SK-N-SH (cell line): ENCODE measurements around the gene GGA3. TPM values are rescaled to one million over a fixed set of nuclear protein-coding genes. Genes with fewer than 3 reads are reported as not detected.

Source experiments
- CTCF ChIA-PET: fragments of 300-600, 350-600 bp; formaldehyde crosslinking; extraction: SDS; loops from one replicate; lab custom pipeline; 2021; lab: Yijun Ruan, JAX
- POLR2A ChIA-PET: fragments of 350-600 bp; sonication (Branson Sonifier 250); formaldehyde crosslinking; extraction: SDS; loops from one replicate; lab custom pipeline; 2020; ENCODE audit warnings: antibody characterized with exemption, inconsistent platforms; lab: Yijun Ruan, JAX
- DNase-seq: peaks from one replicate; pipeline ENCODE4 v3.0.0; 2012
- H2AFZ ChIP-seq: fragments of 200-600 bp; sonication (generic); 2 replicates; pipeline ENCODE4 v1.8.1; 2016; ENCODE audit warnings: antibody characterized with exemption, mild to moderate bottlenecking, low read depth
- H3F3A ChIP-seq: fragments of 200-600 bp; sonication (generic); replicated peaks from 2 replicates; pipeline ENCODE3; 2016; ENCODE audit warnings: antibody characterized with exemption, mild to moderate bottlenecking; ENCODE audit not compliant: insufficient read depth
- H3K27ac ChIP-seq, 2 experiments: fragments of 200-500 bp in 1 of 2; fragments of 200-600 bp in 1 of 2; sonication (Bioruptor generic) in 1 of 2; sonication (generic), shearing (Covaris generic) in 1 of 2; 2 replicates each; pipeline versions ENCODE4 v1.5.1 to v1.6.1; 2014 to 2016; ENCODE audit warnings: low read depth in 2 of 2, inconsistent platforms in 1 of 2, low read length in 1 of 2, mild to moderate bottlenecking in 1 of 2, mixed read lengths in 1 of 2
- H3K27me3 ChIP-seq: fragments of 200-600 bp; sonication (generic), shearing (Covaris generic); 2 replicates; pipeline ENCODE4 v1.6.1; 2016; ENCODE audit warnings: mixed run types; ENCODE audit not compliant: insufficient read depth
- H3K36me3 ChIP-seq, 2 experiments: fragments of 200-500 bp in 1 of 2; fragments of 200-600 bp in 1 of 2; sonication (Bioruptor generic) in 1 of 2; sonication (generic) in 1 of 2; replicated peaks in 1 of 2; 2 replicates each; pipeline versions ENCODE3 to v1.5.1; 2014 to 2016; ENCODE audit warnings: low read length in 1 of 2, mild to moderate bottlenecking in 1 of 2; ENCODE audit not compliant: insufficient read depth in 2 of 2, control insufficient read depth in 1 of 2
- H3K4me1 ChIP-seq, 2 experiments: fragments of 200-500 bp in 1 of 2; fragments of 200-600 bp in 1 of 2; sonication (Bioruptor generic) in 1 of 2; sonication (generic), shearing (Covaris generic) in 1 of 2; 2 replicates each; pipeline versions ENCODE4 v1.5.1 to v1.6.1; 2014 to 2016; ENCODE audit warnings: low read depth in 1 of 2, low read length in 1 of 2, mixed run types in 1 of 2; ENCODE audit not compliant: insufficient read depth in 2 of 2, control insufficient read depth in 1 of 2
- H3K4me2 ChIP-seq: fragments of 200-600 bp; sonication (generic), shearing (Covaris generic); 2 replicates; pipeline ENCODE4 v1.6.1; 2017; ENCODE audit warnings: mixed run types
- H3K4me3 ChIP-seq, 2 experiments: fragments of 200-500 bp in 1 of 2; fragments of 200-600 bp in 1 of 2; sonication (Bioruptor generic) in 1 of 2; sonication (generic), shearing (Covaris generic) in 1 of 2; 2 replicates each; pipeline versions ENCODE4 v1.5.1 to v1.8.1; 2014 to 2016; ENCODE audit warnings: low read depth in 2 of 2, inconsistent platforms in 1 of 2, low read length in 1 of 2, mild to moderate bottlenecking in 1 of 2, mixed read lengths in 1 of 2, moderate library complexity in 1 of 2
- H3K79me2 ChIP-seq: fragments of 200-600 bp; sonication (generic); 2 replicates; pipeline ENCODE4 v1.8.1; 2017; ENCODE audit warnings: mild to moderate bottlenecking; ENCODE audit not compliant: insufficient read depth
- H3K9ac ChIP-seq: fragments of 200-600 bp; sonication (generic); 2 replicates; pipeline ENCODE4 v1.6.1; 2017; ENCODE audit warnings: mixed run types
- H3K9me2 ChIP-seq: fragments of 200-600 bp; sonication (generic); 2 replicates; pipeline ENCODE4 v1.6.1; 2017; ENCODE audit warnings: mixed run types
- H3K9me3 ChIP-seq: fragments of 200-600 bp; sonication (generic); 2 replicates; pipeline ENCODE4 v1.6.1; 2017; ENCODE audit warnings: mixed run types, mild to moderate bottlenecking, moderate library complexity
- H4K20me1 ChIP-seq: fragments of 200-600 bp; sonication (generic); 2 replicates; pipeline ENCODE4 v1.6.1; 2017; ENCODE audit warnings: mild to moderate bottlenecking, mixed run types; ENCODE audit not compliant: insufficient read depth
- CHD2 ChIP-seq: fragments of 150-350 bp; IDR thresholded peaks from 2 replicates; pipeline ENCODE4 v1.6.1; 2018; ENCODE audit warnings: low read length; ENCODE audit not compliant: partially characterized antibody
- IRF3 ChIP-seq: fragments of 150-350 bp; IDR thresholded peaks from 2 replicates; pipeline ENCODE4 v1.6.1; 2016; ENCODE audit warnings: mild to moderate bottlenecking, low read depth, low read length
- NFIC ChIP-seq: IDR thresholded peaks from 2 replicates; pipeline ENCODE4 v1.4.0; 2012; ENCODE audit warnings: borderline replicate concordance
- PBX3 ChIP-seq: IDR thresholded peaks from 2 replicates; pipeline ENCODE4; 2012
- POLR2AphosphoS5 ChIP-seq: IDR thresholded peaks from 2 replicates; pipeline ENCODE4 v1.6.1; 2012; ENCODE audit warnings: low read depth, low read length
- RFX5 ChIP-seq: IDR thresholded peaks from 2 replicates; pipeline ENCODE4 v1.6.1; 2012; ENCODE audit warnings: mild to moderate bottlenecking, improper control_type of control experiment, low read length
- RXRA ChIP-seq: IDR thresholded peaks from 2 replicates; pipeline ENCODE4 v1.4.0; 2012; ENCODE audit warnings: low read depth, mild to moderate bottlenecking, borderline replicate concordance
- TEAD4 ChIP-seq: IDR thresholded peaks from 2 replicates; pipeline ENCODE4 v1.4.0; 2012; ENCODE audit warnings: mild to moderate bottlenecking, borderline replicate concordance; ENCODE audit not compliant: insufficient read depth
- USF1 ChIP-seq: IDR thresholded peaks from 2 replicates; pipeline ENCODE4 v1.4.0; 2012; ENCODE audit warnings: low read depth, borderline replicate concordance
- USF2 ChIP-seq: fragments of 150-350 bp; IDR thresholded peaks from 2 replicates; pipeline ENCODE4 v1.6.1; 2017; ENCODE audit warnings: antibody characterized with exemption, low read length, low read depth, borderline replicate concordance
- ZBTB33 ChIP-seq: IDR thresholded peaks from 2 replicates; pipeline ENCODE4 v1.4.0; 2012; ENCODE audit warnings: low read depth, borderline replicate concordance
- WGBS: methylation state at CpG from one replicate; pipeline ENCODE4 v1.1.6; 2017; ENCODE audit warnings: low lambda C conversion rate; 5-methylcytosine and 5-hydroxymethylcytosine counted together
- polyA plus RNA-seq, 3 experiments: library from polyadenylated mRNA; depleted of rRNA; stranded (reverse); fragments of >200 nt; gene quantifications; 2 replicates each; pipeline ENCODE4 v1.2.3, GENCODE V29; 2012

Gene GGA3
- polyA plus RNA-seq, 1 of the 3 experiments (the other 2 are of a cell fraction) = 42.5 TPM

GRCh38 chr17:75228305-75228704 is 33.1 kb downstream of the GGA3 start:
- H3K79me2 ChIP-seq = peaks cover 7% of the 10 kb centered on the region; the same call in 1 of the 2 replicates
- no peak for DNase-seq
- ChIA-PET CTCF (interaction anchor here (0.6 to 6.7 kb wide), 6 partner anchors 11 to 197 kb away, joined by 3 to 79 read pairs (median 4); no protein-coding TSS in a partner anchor), POLR2A (interaction anchor here (0.6 to 1.0 kb wide), 2 partner anchors 25 to 42 kb away, joined by 3 to 5 read pairs; no protein-coding TSS in a partner anchor)
- H2AFZ ChIP-seq = no peak overlapping the region
- no peaks in the 10 kb centered on the region for H4K20me1 ChIP-seq
- H3K27ac ChIP-seq = no peak overlapping the region
- TF ChIP-seq USF1 = no peak
- no peak for TF ChIP-seq USF2
- TF ChIP-seq POLR2AphosphoS5 = no peak
- TF ChIP-seq NFIC = no peak
- TF ChIP-seq CHD2 = no peak
- peaks cover 55 to 65% of the 10 kb centered on the region in 2 experiments for H3K36me3 ChIP-seq
- 92% methylated on average over 2 of the region's 2 CpGs for WGBS
- H3K9ac ChIP-seq = no peak overlapping the region
- H3K9me2 ChIP-seq = no peaks in the 10 kb centered on the region
- H3K4me3 ChIP-seq = no peak overlapping the region
- no peaks in the 10 kb centered on the region for H3K27me3 ChIP-seq
- H3F3A ChIP-seq = no peaks in the 10 kb centered on the region
- H3K9me3 ChIP-seq = no peaks in the 10 kb centered on the region
- H3K4me1 ChIP-seq = no peaks in the 10 kb centered on the region
- H3K4me2 ChIP-seq = no peak overlapping the region

GRCh38 chr17:75227729-75228128 is 33.7 kb downstream of the GGA3 start:
- Histone ChIP-seq H4K20me1 (no peaks in the 10 kb centered on the region), H3K9me2 (no peaks in the 10 kb centered on the region), H2AFZ (no peak overlapping the region), H3K27ac (no peak overlapping the region), H3K27me3 (no peaks in the 10 kb centered on the region), H3K4me1 (no peaks in the 10 kb centered on the region), H3K9ac (no peak overlapping the region), H3K9me3 (no peaks in the 10 kb centered on the region), H3K4me3 (no peak overlapping the region), H3K4me2 (no peak overlapping the region), H3K79me2 (peaks cover 7% of the 10 kb centered on the region; the same call in 1 of the 2 replicates), H3F3A (no peaks in the 10 kb centered on the region), H3K36me3 (peaks cover 50 to 60% of the 10 kb centered on the region in 2 experiments)
- ChIA-PET CTCF (interaction anchor here (1.2 to 6.7 kb wide), 4 partner anchors 12 to 197 kb away, joined by 3 to 79 read pairs (median 4); no protein-coding TSS in a partner anchor), POLR2A (interaction anchor here (0.6 kb wide), 1 partner anchor 24 kb away, joined by 5 read pairs; no protein-coding TSS in a partner anchor)
- DNase-seq = no peak
- TF ChIP-seq RXRA (no peak), TEAD4 (no peak), PBX3 (no peak), ZBTB33 (no peak), IRF3 (no peak), RFX5 (no peak)
- WGBS = 95% methylated on average over 5 of the region's 5 CpGs
